ENCODE results near the gene FBXO7. TPM values are rescaled to one million over a fixed set of nuclear protein-coding genes. Genes with fewer than 3 reads are reported as not detected.

Gene FBXO7
- total and polyA plus RNA-seq, 2 of the 4 experiments (the other 2 are of a cell fraction), result 71.5 TPM

DNA sequence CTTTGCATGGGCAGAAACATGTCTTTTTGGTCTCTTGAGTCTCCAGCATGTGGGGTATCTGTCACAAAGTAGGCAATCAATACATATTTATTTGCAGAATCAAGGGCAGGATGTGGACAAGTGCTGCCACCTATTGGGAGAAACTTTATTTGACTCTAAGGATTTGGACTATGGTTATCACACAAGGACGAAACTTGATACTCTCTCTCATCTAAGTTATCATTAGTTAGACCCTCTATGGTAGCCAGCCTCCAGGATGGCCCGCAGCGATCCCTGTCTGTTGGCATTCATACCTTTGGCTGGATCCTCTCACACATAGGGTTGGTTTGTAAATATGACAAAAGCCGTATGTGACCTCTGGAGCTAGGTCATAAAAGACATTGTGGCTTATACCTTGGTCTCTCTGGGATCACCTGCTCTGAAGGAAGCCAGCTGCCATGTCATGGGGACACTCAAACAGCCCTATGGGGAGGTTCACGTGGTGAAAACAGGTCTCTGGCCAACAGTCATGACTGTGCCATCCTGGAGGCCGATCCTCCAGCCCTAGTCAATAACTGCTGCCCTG, 1.1 kb upstream of the FBXO7 start:
- Histone ChIP-seq H2BK20ac (ENCODE audit: low read depth, low read length) (no peak overlapping the region), H3K4ac (ENCODE audit: low read depth, low read length) (peak overlapping the region; percentile 8), H3K4me2 (ENCODE audit: low read depth, low read length) (peak overlapping the region; percentile 47; the same call in 1 of the 2 replicates), H3K56ac (ENCODE audit: extremely low read depth, insufficient read depth, low read length) (no peak overlapping the region), H3K27ac (ENCODE audit: insufficient read depth, low read length) (peak overlapping the region; percentile 90; the same call in 1 of the 2 replicates), H4K20me1 (ENCODE audit: insufficient read depth, low read length) (peaks cover 29% of the 10 kb centered on the region), H3K36me3 (ENCODE audit: control insufficient read depth, insufficient read depth, low read length) (no peaks in the 10 kb centered on the region), H3K18ac (ENCODE audit: low read depth, low read length) (no peak overlapping the region), H4K8ac (ENCODE audit: low read depth in 2 of 2, low read length in 2 of 2) (peak overlapping the region; percentile 48 to 95; a peak in 2 of 4 replicates), H4K5ac (ENCODE audit: low read depth, low read length) (peak overlapping the region; percentile 24; the same call in 1 of the 2 replicates), H3K9me1 (ENCODE audit: insufficient read depth, low read length) (peaks cover 11% of the 10 kb centered on the region), H3K4me3 (ENCODE audit: insufficient read depth, low read depth, low read length) (no peak overlapping the region), H4K91ac (ENCODE audit: insufficient read depth, low read depth, low read length) (0 out of 2 replicates have a peak overlapping the region, but pooled peaks have one; percentile 15), H2AK9ac (replicated peaks; ENCODE audit: low read depth, low read length, poor library complexity) (peak overlapping the region; percentile 13), H3K23ac (ENCODE audit: low read depth, low read length) (0 out of 2 replicates have a peak overlapping the region, but pooled peaks have one; percentile 23), H2AFZ (replicated peaks; ENCODE audit: low read length, poor library complexity) (peak overlapping the region; percentile 76), H2BK120ac (ENCODE audit: low read depth, low read length) (no peak overlapping the region), H3K79me1 (ENCODE audit: low read depth in 1 of 2, low read length in 2 of 2) (peaks cover 0 to 15% of the 10 kb centered on the region in 2 experiments; a peak in 2 of 4 replicates), H3K9me3 (ENCODE audit: control insufficient read depth, insufficient read depth, low read length) (no peaks in the 10 kb centered on the region), H2BK15ac (ENCODE audit: low read depth, low read length) (no peak overlapping the region), H3K9ac (ENCODE audit: low read depth, low read length) (no peak overlapping the region), H3K4me1 (ENCODE audit: control insufficient read depth, insufficient read depth, low read length) (peaks cover 15% of the 10 kb centered on the region), H2AK5ac (ENCODE audit: low read depth, low read length) (peak overlapping the region; percentile 67; the same call in 1 of the 2 replicates), H3K14ac (replicated peaks; ENCODE audit: low read depth, low read length) (no peak overlapping the region), H2BK5ac (ENCODE audit: low read depth, low read length, poor library complexity, severe bottlenecking) (no peak overlapping the region), H3K27me3 (ENCODE audit: control insufficient read depth, insufficient read depth, low read length) (no peaks in the 10 kb centered on the region)
- ATAC-seq (ENCODE audit: low read depth) (no peak), DNase-seq (peak; percentile 70)
- WGBS, 2 experiments (ENCODE audit: extremely low coverage in 2 of 2, insufficient read length in 1 of 2), result no CpG with 5 or more reads among the region's 6 CpGs
- dilution Hi-C loops (cut with HindIII; ENCODE audit: low sequenced_read_pairs, unreplicated experiment), result no loop called here
- TF ChIP-seq RAD21 (IDR thresholded peaks at IDR 0.05; ENCODE audit: low read length) (peak; percentile 78), SMC3 (IDR thresholded peaks at IDR 0.05; ENCODE audit: low read depth, low read length) (peak; percentile 41; the same call in 1 of the 2 replicates), POLR2A (IDR thresholded peaks at IDR 0.05; ENCODE audit: low read depth, low read length) (no peak)
- TF ChIP-seq, protein P1, sequence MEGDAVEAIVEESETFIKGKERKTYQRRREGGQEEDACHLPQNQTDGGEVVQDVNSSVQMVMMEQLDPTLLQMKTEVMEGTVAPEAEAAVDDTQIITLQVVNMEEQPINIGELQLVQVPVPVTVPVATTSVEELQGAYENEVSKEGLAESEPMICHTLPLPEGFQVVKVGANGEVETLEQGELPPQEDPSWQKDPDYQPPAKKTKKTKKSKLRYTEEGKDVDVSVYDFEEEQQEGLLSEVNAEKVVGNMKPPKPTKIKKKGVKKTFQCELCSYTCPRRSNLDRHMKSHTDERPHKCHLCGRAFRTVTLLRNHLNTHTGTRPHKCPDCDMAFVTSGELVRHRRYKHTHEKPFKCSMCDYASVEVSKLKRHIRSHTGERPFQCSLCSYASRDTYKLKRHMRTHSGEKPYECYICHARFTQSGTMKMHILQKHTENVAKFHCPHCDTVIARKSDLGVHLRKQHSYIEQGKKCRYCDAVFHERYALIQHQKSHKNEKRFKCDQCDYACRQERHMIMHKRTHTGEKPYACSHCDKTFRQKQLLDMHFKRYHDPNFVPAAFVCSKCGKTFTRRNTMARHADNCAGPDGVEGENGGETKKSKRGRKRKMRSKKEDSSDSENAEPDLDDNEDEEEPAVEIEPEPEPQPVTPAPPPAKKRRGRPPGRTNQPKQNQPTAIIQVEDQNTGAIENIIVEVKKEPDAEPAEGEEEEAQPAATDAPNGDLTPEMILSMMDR (conservative IDR thresholded peaks at IDR 0.05; ENCODE audit: low read depth, low read length), result peak; percentile 72
- intact Hi-C loops (cut with micrococcal nuclease), result loop anchor here (1.0 to 10.0 kb wide), 7 partner anchors 61 to 809 kb away; partner anchors contain the start of genes PISD and RTCB
- POLR2A ChIA-PET (ENCODE audit: unreplicated experiment), result no interaction called here
- CTCF ChIA-PET, result interaction anchor here (0.6 to 1.5 kb wide), 3 partner anchors 61 to 496 kb away, joined by 3 to 7 read pairs (median 5); partner anchors contain the start of gene RTCB
- in situ Hi-C loops (cut with MboI; ENCODE audit: low sequenced_read_pairs), result loop anchor here (5.0 to 25.0 kb wide), 3 partner anchors 61 to 739 kb away; partner anchors contain the start of gene RTCB
- BruUV-seq (replicated peaks), result no TSS peak
